ENCODE data around the gene KTN1.

The KTN1 gene

DNA sequence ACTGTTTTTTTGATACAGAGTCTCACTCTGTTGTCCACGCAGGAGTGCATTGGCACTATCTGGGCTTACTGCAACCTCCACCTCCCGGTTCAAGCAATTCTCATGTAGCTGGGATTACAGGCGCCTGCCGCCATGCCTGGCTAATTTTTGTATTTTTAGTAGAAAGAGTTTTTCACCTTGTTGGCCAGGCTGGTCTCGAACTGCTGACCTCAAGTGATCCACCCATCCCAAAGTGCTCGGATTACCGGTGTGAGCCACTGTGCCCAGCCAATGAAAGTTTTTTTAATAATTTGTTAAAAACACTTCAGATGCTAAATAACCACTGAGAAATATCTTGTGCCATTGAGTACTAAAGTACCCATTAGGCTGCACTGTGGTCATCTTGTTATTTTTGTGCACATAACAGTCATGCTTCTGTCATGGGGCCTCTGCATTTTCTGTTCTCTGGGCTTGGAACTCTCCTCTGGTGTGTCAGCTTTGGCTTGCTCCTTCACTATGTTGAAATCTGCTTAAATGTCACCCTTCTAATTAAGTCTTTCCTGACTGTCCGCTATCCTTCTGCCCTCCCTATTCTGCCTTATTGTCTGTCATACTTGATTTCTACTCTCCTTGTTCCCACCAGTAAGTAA, 105.1 kb downstream of the KTN1 start:
- TF ChIP-seq, protein P1, sequence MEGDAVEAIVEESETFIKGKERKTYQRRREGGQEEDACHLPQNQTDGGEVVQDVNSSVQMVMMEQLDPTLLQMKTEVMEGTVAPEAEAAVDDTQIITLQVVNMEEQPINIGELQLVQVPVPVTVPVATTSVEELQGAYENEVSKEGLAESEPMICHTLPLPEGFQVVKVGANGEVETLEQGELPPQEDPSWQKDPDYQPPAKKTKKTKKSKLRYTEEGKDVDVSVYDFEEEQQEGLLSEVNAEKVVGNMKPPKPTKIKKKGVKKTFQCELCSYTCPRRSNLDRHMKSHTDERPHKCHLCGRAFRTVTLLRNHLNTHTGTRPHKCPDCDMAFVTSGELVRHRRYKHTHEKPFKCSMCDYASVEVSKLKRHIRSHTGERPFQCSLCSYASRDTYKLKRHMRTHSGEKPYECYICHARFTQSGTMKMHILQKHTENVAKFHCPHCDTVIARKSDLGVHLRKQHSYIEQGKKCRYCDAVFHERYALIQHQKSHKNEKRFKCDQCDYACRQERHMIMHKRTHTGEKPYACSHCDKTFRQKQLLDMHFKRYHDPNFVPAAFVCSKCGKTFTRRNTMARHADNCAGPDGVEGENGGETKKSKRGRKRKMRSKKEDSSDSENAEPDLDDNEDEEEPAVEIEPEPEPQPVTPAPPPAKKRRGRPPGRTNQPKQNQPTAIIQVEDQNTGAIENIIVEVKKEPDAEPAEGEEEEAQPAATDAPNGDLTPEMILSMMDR (IDR thresholded peaks at IDR 0.05; ENCODE audit: control insufficient read depth, extremely low read depth, insufficient read depth): no peak
- no peak for DNase-seq (ENCODE audit: low read depth)
- H3K4me3 ChIP-seq (ENCODE audit: low read depth, low read length): no peak overlapping the region

DNA sequence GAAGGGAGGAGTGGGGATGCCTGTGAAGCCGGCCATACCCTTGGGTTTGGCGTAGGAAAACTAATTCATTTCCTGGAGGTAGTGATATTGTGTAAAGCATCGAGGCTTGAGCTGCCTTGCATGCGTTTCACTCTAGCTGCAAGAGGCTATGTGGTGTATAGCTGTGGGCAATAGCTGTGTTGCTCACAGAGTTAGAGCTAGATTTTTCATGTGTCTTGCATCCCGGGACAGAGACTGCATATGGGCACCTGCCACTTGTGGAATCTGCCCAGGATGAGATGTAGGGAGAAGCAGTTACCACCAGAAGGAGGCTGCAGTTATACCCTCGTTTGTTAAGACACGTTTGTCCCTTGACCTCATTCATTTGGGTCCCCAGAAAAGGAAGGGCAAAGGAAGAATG, 106.7 kb downstream of the KTN1 start:
- no peak for DNase-seq (ENCODE audit: low read depth)
- no peak overlapping the region for H3K4me3 ChIP-seq (ENCODE audit: low read depth, low read length)
- TF ChIP-seq, protein P1 (IDR thresholded peaks at IDR 0.05; ENCODE audit: control insufficient read depth, extremely low read depth, insufficient read depth): no peak

DNA sequence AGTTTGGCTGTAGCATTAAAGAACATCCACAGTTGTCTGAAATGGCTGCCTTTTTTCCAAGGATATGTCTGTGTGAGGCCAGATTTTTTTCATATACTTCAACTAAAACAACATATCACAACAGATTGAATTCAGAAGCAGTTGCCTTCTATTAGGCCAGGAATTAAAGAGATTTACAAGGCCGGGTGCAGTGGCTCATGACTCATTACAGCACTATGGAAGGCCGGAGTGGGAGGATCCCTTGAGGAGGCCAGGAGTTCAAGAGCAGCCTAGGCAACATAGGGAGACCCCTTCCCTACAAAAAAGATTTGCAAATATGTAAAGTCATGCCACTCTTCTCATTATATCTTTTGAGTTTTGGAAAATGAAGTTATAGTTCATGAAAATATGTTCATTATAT, 108.6 kb downstream of the KTN1 start:
- TF ChIP-seq, protein P1 (IDR thresholded peaks at IDR 0.05; ENCODE audit: control insufficient read depth, extremely low read depth, insufficient read depth): no peak

DNA sequence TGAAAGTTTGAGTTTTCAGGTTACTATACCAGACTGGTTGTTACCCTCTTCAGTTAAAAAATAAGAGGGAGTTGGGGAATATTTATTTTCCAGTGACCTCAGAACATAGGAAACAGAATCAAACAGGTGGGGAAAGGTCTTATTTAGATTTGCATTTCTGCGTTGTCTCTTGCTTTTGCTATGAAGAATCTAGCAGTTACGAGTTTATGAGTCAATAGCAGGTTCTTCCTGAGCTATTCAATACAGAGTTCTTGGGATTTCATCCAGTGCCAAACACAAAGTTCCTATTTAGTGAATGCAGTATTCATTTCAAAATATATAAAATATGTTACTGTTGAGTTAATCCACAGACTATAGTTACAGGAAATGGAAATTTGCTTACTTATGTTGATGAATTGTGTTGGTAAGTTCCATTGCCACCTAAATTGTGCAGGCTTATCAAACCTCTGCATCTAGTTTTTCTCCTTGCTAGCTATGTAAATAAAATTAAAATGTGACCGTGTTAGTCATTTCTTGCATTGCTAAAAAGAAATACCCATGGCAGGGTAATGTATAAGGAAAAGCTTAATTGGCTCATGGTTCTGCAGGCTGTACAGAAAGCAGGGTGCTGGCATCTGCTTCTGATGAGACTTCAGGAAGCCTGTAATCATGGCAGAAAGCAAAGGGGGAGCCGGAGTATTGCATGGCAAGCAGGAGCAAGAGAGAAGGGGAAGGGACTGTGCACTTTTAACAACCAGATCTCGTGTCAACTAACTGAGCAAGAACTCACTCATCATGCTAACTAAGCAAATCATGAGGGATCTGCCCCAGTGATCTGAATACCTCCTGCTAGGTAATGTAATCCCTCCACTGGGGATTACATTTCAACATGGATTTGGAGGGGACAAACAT, 110.2 kb downstream of the KTN1 start:
- DNase-seq (ENCODE audit: low read depth): peak; percentile 13
- no peak overlapping the region; the same call in 1 of the 2 replicates for H3K4me3 ChIP-seq (ENCODE audit: low read depth, low read length)
- TF ChIP-seq, protein P1 (IDR thresholded peaks at IDR 0.05; ENCODE audit: control insufficient read depth, extremely low read depth, insufficient read depth): no peak

More for the DNA sequence above, 108.6 kb downstream of the KTN1 start:
- no peak overlapping the region for H3K4me3 ChIP-seq (ENCODE audit: low read depth, low read length)
- DNase-seq (ENCODE audit: low read depth): no peak

DNA sequence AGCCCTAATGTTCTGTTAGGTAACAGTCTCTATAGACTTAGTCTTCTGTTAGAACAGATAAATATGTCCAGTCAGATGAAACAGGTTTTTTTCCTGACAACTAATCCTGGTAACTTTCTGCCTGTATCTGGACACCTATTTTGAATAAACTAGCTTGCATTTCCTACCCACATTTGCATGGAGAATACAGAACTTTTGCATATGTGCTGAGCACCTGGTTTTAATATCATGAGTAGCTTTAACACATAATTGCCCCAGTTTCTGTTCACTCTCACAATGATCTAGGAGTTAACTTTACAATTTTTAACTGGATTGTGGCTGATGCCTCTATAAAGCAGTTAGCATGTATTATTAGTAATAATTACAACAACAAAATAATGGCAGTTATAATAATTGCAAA, 111.7 kb downstream of the KTN1 start:
- no peak overlapping the region for H3K4me3 ChIP-seq (ENCODE audit: low read depth, low read length)
- TF ChIP-seq, protein P1 (IDR thresholded peaks at IDR 0.05; ENCODE audit: control insufficient read depth, extremely low read depth, insufficient read depth): no peak
- no peak for DNase-seq (ENCODE audit: low read depth)

DNA sequence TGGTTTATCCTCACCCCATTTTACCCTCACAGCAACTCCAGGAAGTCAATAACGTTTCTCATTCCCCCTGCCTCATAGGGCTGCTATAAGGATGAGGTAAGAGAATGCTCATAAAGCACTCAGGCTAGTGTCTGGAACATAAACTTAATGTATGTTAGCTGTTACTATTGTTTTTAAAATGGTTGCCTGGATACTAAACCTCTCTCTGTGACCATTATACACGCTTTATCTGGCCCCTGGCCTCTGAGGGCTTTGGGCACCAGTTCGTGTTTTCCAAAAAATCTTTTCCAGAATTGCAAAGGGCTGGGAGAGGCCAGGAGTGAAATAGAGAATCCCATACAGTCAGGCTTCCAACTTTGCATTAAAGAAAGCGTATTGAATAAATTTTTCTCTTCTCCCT, 113.9 kb downstream of the KTN1 start:
- no peak for DNase-seq (ENCODE audit: low read depth)
- no peak overlapping the region for H3K4me3 ChIP-seq (ENCODE audit: low read depth, low read length)
- TF ChIP-seq, protein P1 (IDR thresholded peaks at IDR 0.05; ENCODE audit: control insufficient read depth, extremely low read depth, insufficient read depth): no peak

Measured in LNCaP clone FGC (cell line).